ENCODE measurements around the gene AKR1D1.
"Not testable (repeated sequence)": the region's sequence is repeated elsewhere in the genome, so short reads cannot be mapped to it uniquely, and the experiment has no call there.

Gene AKR1D1

GRCh38 chr7:138076196-138076595 lies at the start of gene AKR1D1:
AKR1D1 (plus strand) TSS chr7:138076459; CDS start chr7:138076519, 60 bp downstream.
- DNase-seq = no peak

- DNase-seq = no peak
These were observed 49.2 kb upstream of the AKR1D1 start for GRCh38 chr7:138027100-138027499.

GRCh38 chr7:138029126-138029525 lies 47.1 kb upstream of the AKR1D1 start:
- DNase-seq = no peak

- DNase-seq = no peak
These were observed 46.3 kb upstream of the AKR1D1 start for GRCh38 chr7:138029941-138030340.

- DNase-seq = no peak
These were observed 45.4 kb upstream of the AKR1D1 start for GRCh38 chr7:138030679-138031351.

- DNase-seq = no peak
These were observed 44.1 kb upstream of the AKR1D1 start for GRCh38 chr7:138032186-138032585.

- DNase-seq = no peak
These were observed 43.5 kb upstream of the AKR1D1 start for GRCh38 chr7:138032770-138033169.

- DNase-seq = no peak
These were observed 43.0 kb upstream of the AKR1D1 start for GRCh38 chr7:138033241-138033640.

GRCh38 chr7:138036135-138036534 lies 40.1 kb upstream of the AKR1D1 start:
- no peak for DNase-seq

- not testable (repeated sequence) for DNase-seq
These were observed 36.2 kb upstream of the AKR1D1 start for GRCh38 chr7:138040063-138040462.

- DNase-seq = no peak
These were observed 31.4 kb upstream of the AKR1D1 start for GRCh38 chr7:138044897-138045296.

- no peak for DNase-seq
These were observed 28.4 kb upstream of the AKR1D1 start for GRCh38 chr7:138047907-138048306.

- DNase-seq = no peak
These were observed 26.6 kb upstream of the AKR1D1 start for GRCh38 chr7:138049505-138050116.

GRCh38 chr7:138051712-138052247 lies 24.5 kb upstream of the AKR1D1 start:
- DNase-seq = not testable (repeated sequence)

GRCh38 chr7:138052696-138053095 lies 23.6 kb upstream of the AKR1D1 start:
- no peak for DNase-seq

GRCh38 chr7:138055698-138056097 lies 20.6 kb upstream of the AKR1D1 start:
- not testable (repeated sequence) for DNase-seq

GRCh38 chr7:138063400-138063799 lies 12.9 kb upstream of the AKR1D1 start:
- no peak for DNase-seq

- DNase-seq = peak; percentile 57
These were observed 11.4 kb upstream of the AKR1D1 start for GRCh38 chr7:138064856-138065357.

- no peak for DNase-seq
These were observed 10.4 kb upstream of the AKR1D1 start for GRCh38 chr7:138065827-138066226.

GRCh38 chr7:138066954-138067394 lies 9.3 kb upstream of the AKR1D1 start:
- DNase-seq = no peak

- no peak for DNase-seq
These were observed 8.5 kb upstream of the AKR1D1 start for GRCh38 chr7:138067774-138068173.

GRCh38 chr7:138070908-138071307 lies 5.4 kb upstream of the AKR1D1 start:
- no peak for DNase-seq

- no peak for DNase-seq
These were observed 3.5 kb upstream of the AKR1D1 start for GRCh38 chr7:138072726-138073125.

GRCh38 chr7:138074121-138074520 lies 2.1 kb upstream of the AKR1D1 start:
- no peak for DNase-seq

Data from femur (tissue), 1 donor.